Panc1 (cell line): Measurements from ENCODE around the gene KIF1A.

Experiments
- POLR2AphosphoS5 ChIP-seq: IDR thresholded peaks from 2 replicates; pipeline ENCODE4 v1.6.1; 2012; ENCODE audit warnings: mild to moderate bottlenecking, low read depth, low read length, moderate library complexity
- TCF7L2 ChIP-seq: IDR thresholded peaks from 2 replicates; pipeline ENCODE4 v1.6.1; 2011; ENCODE audit warnings: mild to moderate bottlenecking, low read depth, low read length, inconsistent platforms
- TF ChIP-seq, protein P1 (sequence below): fragments of 450-650 bp; IDR thresholded peaks from 2 replicates; pipeline ENCODE4 v1.5.1; 2017; ENCODE audit warnings: mild to moderate bottlenecking
- TF ChIP-seq, protein P2 (sequence below), 2 experiments: IDR thresholded peaks; 2 replicates each; pipeline ENCODE4 v1.6.1; 2011 to 2012; ENCODE audit warnings: low read depth in 2 of 2, control low read depth in 1 of 2, low read length in 1 of 2, mild to moderate bottlenecking in 1 of 2, moderate library complexity in 1 of 2; ENCODE audit not compliant: insufficient read depth in 1 of 2

DNA sequence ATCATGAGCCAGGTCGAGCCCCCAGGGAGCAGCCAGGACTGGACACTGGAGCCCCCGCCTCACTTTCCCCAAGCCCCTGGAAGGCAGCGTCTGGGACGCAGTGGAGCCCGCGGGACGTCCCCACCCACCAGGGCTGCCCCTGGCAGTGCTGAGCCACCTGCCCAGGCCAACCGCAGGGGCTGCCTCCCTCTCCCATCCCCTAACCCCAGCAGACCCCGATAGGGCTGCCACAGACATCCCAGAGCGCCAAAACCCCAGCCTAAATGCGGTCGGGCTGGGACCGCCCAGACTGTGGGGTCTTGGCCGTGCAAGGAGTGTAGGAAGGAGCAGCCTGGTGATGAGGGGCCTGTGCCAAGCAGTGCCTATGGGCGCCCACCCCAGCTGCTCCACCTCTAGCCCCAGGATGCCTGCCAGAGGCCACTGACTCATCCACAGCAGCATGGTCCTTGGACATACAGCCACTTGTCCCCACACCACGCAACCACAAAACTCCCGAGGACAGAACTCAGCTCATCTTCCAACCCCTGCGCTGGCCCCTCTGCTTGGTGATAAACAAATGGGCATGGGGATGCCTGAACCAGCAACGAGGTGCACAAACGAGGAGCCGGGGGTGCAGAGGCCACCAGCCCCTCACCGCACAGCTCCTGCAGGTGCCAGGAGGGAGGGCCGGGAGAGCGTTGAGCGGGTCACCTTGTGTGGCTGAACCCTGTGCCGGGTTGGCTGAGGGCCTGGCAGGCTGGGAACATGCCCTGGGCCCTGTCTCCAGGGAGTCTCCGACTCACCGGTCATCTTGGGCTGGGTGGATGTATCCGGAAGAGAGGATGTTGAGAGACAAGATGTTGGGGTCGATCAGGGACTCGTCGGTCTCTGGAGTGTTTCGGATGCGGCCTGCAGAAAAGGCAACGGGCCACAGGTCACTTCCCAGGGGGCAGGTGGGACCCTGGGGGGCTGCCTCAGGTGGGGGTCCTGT, 83.5 kb downstream of the KIF1A start:
- TF ChIP-seq, protein P1, sequence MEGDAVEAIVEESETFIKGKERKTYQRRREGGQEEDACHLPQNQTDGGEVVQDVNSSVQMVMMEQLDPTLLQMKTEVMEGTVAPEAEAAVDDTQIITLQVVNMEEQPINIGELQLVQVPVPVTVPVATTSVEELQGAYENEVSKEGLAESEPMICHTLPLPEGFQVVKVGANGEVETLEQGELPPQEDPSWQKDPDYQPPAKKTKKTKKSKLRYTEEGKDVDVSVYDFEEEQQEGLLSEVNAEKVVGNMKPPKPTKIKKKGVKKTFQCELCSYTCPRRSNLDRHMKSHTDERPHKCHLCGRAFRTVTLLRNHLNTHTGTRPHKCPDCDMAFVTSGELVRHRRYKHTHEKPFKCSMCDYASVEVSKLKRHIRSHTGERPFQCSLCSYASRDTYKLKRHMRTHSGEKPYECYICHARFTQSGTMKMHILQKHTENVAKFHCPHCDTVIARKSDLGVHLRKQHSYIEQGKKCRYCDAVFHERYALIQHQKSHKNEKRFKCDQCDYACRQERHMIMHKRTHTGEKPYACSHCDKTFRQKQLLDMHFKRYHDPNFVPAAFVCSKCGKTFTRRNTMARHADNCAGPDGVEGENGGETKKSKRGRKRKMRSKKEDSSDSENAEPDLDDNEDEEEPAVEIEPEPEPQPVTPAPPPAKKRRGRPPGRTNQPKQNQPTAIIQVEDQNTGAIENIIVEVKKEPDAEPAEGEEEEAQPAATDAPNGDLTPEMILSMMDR = no peak
- TF ChIP-seq, protein P2, sequence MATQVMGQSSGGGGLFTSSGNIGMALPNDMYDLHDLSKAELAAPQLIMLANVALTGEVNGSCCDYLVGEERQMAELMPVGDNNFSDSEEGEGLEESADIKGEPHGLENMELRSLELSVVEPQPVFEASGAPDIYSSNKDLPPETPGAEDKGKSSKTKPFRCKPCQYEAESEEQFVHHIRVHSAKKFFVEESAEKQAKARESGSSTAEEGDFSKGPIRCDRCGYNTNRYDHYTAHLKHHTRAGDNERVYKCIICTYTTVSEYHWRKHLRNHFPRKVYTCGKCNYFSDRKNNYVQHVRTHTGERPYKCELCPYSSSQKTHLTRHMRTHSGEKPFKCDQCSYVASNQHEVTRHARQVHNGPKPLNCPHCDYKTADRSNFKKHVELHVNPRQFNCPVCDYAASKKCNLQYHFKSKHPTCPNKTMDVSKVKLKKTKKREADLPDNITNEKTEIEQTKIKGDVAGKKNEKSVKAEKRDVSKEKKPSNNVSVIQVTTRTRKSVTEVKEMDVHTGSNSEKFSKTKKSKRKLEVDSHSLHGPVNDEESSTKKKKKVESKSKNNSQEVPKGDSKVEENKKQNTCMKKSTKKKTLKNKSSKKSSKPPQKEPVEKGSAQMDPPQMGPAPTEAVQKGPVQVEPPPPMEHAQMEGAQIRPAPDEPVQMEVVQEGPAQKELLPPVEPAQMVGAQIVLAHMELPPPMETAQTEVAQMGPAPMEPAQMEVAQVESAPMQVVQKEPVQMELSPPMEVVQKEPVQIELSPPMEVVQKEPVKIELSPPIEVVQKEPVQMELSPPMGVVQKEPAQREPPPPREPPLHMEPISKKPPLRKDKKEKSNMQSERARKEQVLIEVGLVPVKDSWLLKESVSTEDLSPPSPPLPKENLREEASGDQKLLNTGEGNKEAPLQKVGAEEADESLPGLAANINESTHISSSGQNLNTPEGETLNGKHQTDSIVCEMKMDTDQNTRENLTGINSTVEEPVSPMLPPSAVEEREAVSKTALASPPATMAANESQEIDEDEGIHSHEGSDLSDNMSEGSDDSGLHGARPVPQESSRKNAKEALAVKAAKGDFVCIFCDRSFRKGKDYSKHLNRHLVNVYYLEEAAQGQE (IDR thresholded peaks at IDR 0.05; ENCODE audit: insufficient read depth in 1 of 2, low read depth in 2 of 2, low read length in 1 of 2) = no peak
- TF ChIP-seq POLR2AphosphoS5 (no peak), TCF7L2 (no peak)
